HepG2 (cell line): ENCODE data around the gene IGFBP5. TPM values are rescaled to one million over a fixed set of nuclear protein-coding genes. Genes with fewer than 3 reads are reported as not detected.

Experiments used
- ATAC-seq: fragments of 200-7000 bp; cut with Tn5 transposase; 3 replicates; pipeline ENCODE4 v1.9.1; 2020; ENCODE audit warnings: mild to moderate bottlenecking, moderate library complexity
- BruUV-seq: library from RNA; stranded (reverse); fragments of 400-500 nt; replicated peaks from 2 replicates; lab custom pipeline; 2021; lab: Mats Ljungman, UMichigan
- CTCF ChIA-PET: fragments of 300-600 bp; formaldehyde crosslinking; extraction: SDS; loops from one replicate; lab custom pipeline; 2021; ENCODE audit warnings: low total read pairs, inconsistent platforms, low intra/inter-chr PET ratio; lab: Yijun Ruan, JAX
- POLR2A ChIA-PET: fragments of 350-600 bp; sonication (Branson Sonifier 250); formaldehyde crosslinking; loops from one replicate; lab custom pipeline; 2020; ENCODE audit warnings: antibody characterized with exemption, inconsistent platforms; lab: Yijun Ruan, JAX
- DNase-seq: peaks from one replicate; pipeline ENCODE4 v3.0.0-alpha.2; 2015; ENCODE audit warnings: low spot score
- FAIRE-seq: peaks from 3 replicates; lab custom pipeline; 2011; peaks lifted over from hg19 to GRCh38; lab: Jason Lieb, UNC
- H2AFZ ChIP-seq: one replicate; pipeline ENCODE4 v1.6.1; 2011; ENCODE audit warnings: low read length, inconsistent platforms
- H3K27ac ChIP-seq: fragments of 300-600 bp; 3 replicates; pipeline ENCODE4 v1.8.0; 2011; ENCODE audit warnings: mixed run types, mild to moderate bottlenecking, mixed read lengths, low read length, inconsistent platforms; ENCODE audit not compliant: insufficient read depth; ENCODE audit errors: extremely low read length
- H3K27me3 ChIP-seq, 2 experiments: fragments of 200-600 bp in 1 of 2; 2 replicates in 1 of 2; 3 replicates in 1 of 2; pipeline versions ENCODE4 v1.6.0 to v1.8.0; 2011; ENCODE audit warnings: low read length in 2 of 2, mild to moderate bottlenecking in 2 of 2, moderate library complexity in 2 of 2, inconsistent platforms in 1 of 2; ENCODE audit not compliant: insufficient read depth in 2 of 2, control insufficient read depth in 1 of 2
- H3K36me3 ChIP-seq, 2 experiments: fragments of 200-600 bp in 1 of 2; replicated peaks in 1 of 2; 2 replicates in 1 of 2; 3 replicates in 1 of 2; pipeline versions ENCODE4 v1.5.1 to v1.8.0; 2011; ENCODE audit warnings: low read length in 2 of 2, inconsistent platforms in 1 of 2; ENCODE audit not compliant: insufficient read depth in 2 of 2, control insufficient read depth in 1 of 2
- H3K4me1 ChIP-seq: 2 replicates; pipeline ENCODE4 v1.5.1; 2012; ENCODE audit warnings: low read length, inconsistent platforms; ENCODE audit not compliant: insufficient read depth
- H3K4me2 ChIP-seq: 2 replicates; pipeline ENCODE4 v1.6.0; 2011; ENCODE audit warnings: low read depth, low read length, inconsistent platforms
- H3K4me3 ChIP-seq, 3 experiments: fragments of 200-600 bp in 1 of 3; sonication (generic), shearing (Covaris generic) in 1 of 3; replicated peaks in 1 of 3; 2 replicates each; pipeline ENCODE4 v1.5.1; 2011 to 2016; ENCODE audit warnings: low read length in 3 of 3, inconsistent platforms in 2 of 3, low read depth in 2 of 3, mild to moderate bottlenecking in 2 of 3, control low read depth in 1 of 3, mixed read lengths in 1 of 3; ENCODE audit not compliant: insufficient read depth in 1 of 3
- H3K79me2 ChIP-seq: one replicate; pipeline ENCODE4 v1.6.1; 2011; ENCODE audit warnings: low read length, inconsistent platforms; ENCODE audit not compliant: insufficient read depth
- H3K9ac ChIP-seq: 2 replicates; pipeline ENCODE4 v1.6.0; 2011; ENCODE audit warnings: mild to moderate bottlenecking, low read depth, low read length, inconsistent platforms; ENCODE audit not compliant: insufficient read depth
- H3K9me3 ChIP-seq: 2 replicates; pipeline ENCODE4 v1.5.1; 2012; ENCODE audit warnings: mild to moderate bottlenecking, low read length
- H4K20me1 ChIP-seq: 2 replicates; pipeline ENCODE4 v1.6.0; 2011; ENCODE audit warnings: inconsistent platforms, mild to moderate bottlenecking, low read length, moderate library complexity; ENCODE audit not compliant: insufficient read depth
- ARHGAP35 ChIP-seq: sonication (generic); formaldehyde crosslinking; IDR thresholded peaks from 2 replicates; pipeline ENCODE4 v1.9.0; 2022; ENCODE audit warnings: mild to moderate bottlenecking, inconsistent platforms, moderate library complexity, missing genetic modification reagents, borderline replicate concordance
- HIVEP1 ChIP-seq: sonication (generic); formaldehyde crosslinking; IDR thresholded peaks from 2 replicates; pipeline ENCODE4 v1.4.0; 2020; ENCODE audit warnings: mild to moderate bottlenecking, missing genetic modification reagents
- KLF11 ChIP-seq: IDR thresholded peaks from 2 replicates; pipeline ENCODE4 v1.6.1; 2016; ENCODE audit warnings: missing compliant biosample characterization
- MIXL1 ChIP-seq: IDR thresholded peaks from 2 replicates; pipeline ENCODE4 v1.6.1; 2016
- NFKB2 ChIP-seq: sonication (generic); formaldehyde crosslinking; IDR thresholded peaks from 2 replicates; pipeline ENCODE4 v1.4.0; 2020; ENCODE audit warnings: missing genetic modification reagents, borderline replicate concordance
- RARA ChIP-seq: IDR thresholded peaks from 2 replicates; pipeline ENCODE4 v1.6.1; 2016; ENCODE audit warnings: missing genetic modification reagents, missing compliant biosample characterization
- SMARCC2 ChIP-seq: fragments of 450-650 bp; IDR thresholded peaks from 2 replicates; pipeline ENCODE4 v1.6.1; 2017; ENCODE audit warnings: antibody characterized with exemption, mild to moderate bottlenecking
- TCF12 ChIP-seq, 2 experiments: fragments of 450-650 bp in 1 of 2; sonication (generic) in 1 of 2; formaldehyde crosslinking in 1 of 2; IDR thresholded peaks; 2 replicates each; pipeline versions ENCODE4 v1.6.1 to v1.8.0; 2017 to 2022; ENCODE audit warnings: antibody characterized with exemption in 1 of 2, mild to moderate bottlenecking in 1 of 2, missing genetic modification reagents in 1 of 2, moderate library complexity in 1 of 2
- THAP11 ChIP-seq: IDR thresholded peaks from 2 replicates; pipeline ENCODE4 v1.6.1; 2016; ENCODE audit warnings: missing biosample characterization, missing genetic modification reagents
- ZBTB38 ChIP-seq: sonication (generic); formaldehyde crosslinking; IDR thresholded peaks from 2 replicates; pipeline ENCODE4 v1.5.1; 2020; ENCODE audit warnings: mild to moderate bottlenecking, missing genetic modification reagents
- ZBTB46 ChIP-seq: sonication (generic); formaldehyde crosslinking; IDR thresholded peaks from 2 replicates; pipeline ENCODE4 v1.4.0; 2020; ENCODE audit warnings: mild to moderate bottlenecking, missing genetic modification reagents, borderline replicate concordance
- ZFYVE20 ChIP-seq: sonication (generic); formaldehyde crosslinking; IDR thresholded peaks from 2 replicates; pipeline ENCODE4 v1.8.0; 2023; ENCODE audit warnings: low read depth, mild to moderate bottlenecking, moderate library complexity, missing genetic modification reagents, borderline replicate concordance
- ZNF530 ChIP-seq: sonication (generic); formaldehyde crosslinking; IDR thresholded peaks from 2 replicates; pipeline ENCODE4 v1.5.0; 2020; ENCODE audit warnings: low read depth, mild to moderate bottlenecking, missing genetic modification reagents
- ZNF772 ChIP-seq: sonication (generic); formaldehyde crosslinking; IDR thresholded peaks from 2 replicates; pipeline ENCODE4 v1.5.0; 2020; ENCODE audit warnings: mild to moderate bottlenecking, missing genetic modification reagents
- WGBS: methylation state at CpG from one replicate; pipeline ENCODE4 v1.1.6; 2017; ENCODE audit warnings: low lambda C conversion rate; 5-methylcytosine and 5-hydroxymethylcytosine counted together
- in situ Hi-C: cut with HindIII; loops from 2 replicates; pipeline ENCODE4 v1.10.0; 2017; ENCODE audit warnings: low pct_unique_long_range_greater_than_20kb; ENCODE audit not compliant: extremely low pct_ligation_motif_present
- intact Hi-C: fragments of 100-400 bp; cut with micrococcal nuclease; formaldehyde crosslinking; loops from one replicate; pipeline ENCODE4 v1.10.0; 2022; ENCODE audit not compliant: unreplicated experiment
- polyA plus RNA-seq, 8 experiments: library from polyadenylated mRNA; depleted of rRNA in 3 of 8; stranded (reverse) in 7 of 8; unstranded in 1 of 8; fragments of >200 nt; fragmentation: Illumina TruSeq in 4 of 8; extraction: Trizol in 4 of 8; gene quantifications; 2 replicates each; pipeline versions ENCODE4 v1.2.1 to v1.2.3, GENCODE V29; 2011 to 2016; ENCODE audit warnings: low read depth in 4 of 8, missing spikeins in 1 of 8, mixed read lengths in 1 of 8; ENCODE audit not compliant: insufficient read depth in 1 of 8
- total RNA-seq, 5 experiments: library from RNA; depleted of rRNA; stranded (reverse); fragments of >200 nt; fragmentation: Illumina TruSeq; extraction: Trizol; gene quantifications; 2 replicates each; pipeline ENCODE4 v1.2.3, GENCODE V29; 2016; ENCODE audit warnings: low read depth in 1 of 5

Gene IGFBP5
- total and polyA plus RNA-seq, 2 of the 13 experiments (the other 11 are each of a cell fraction or from before 2014, with no cell fraction given) = 0.15 TPM; not detected in 1

- no peak for TF ChIP-seq ZFYVE20 (CRISPR knock-in tag)
- TF ChIP-seq THAP11 = no peak
Observed at GRCh38 chr2:216679658-216680024, 15.7 kb downstream of the IGFBP5 start (continued).

- Histone ChIP-seq H3K79me2 (no peaks in the 10 kb centered on the region), H3K4me1 (no peaks in the 10 kb centered on the region), H3K4me3 (no peak overlapping the region), H3K4me2 (no peak overlapping the region), H3K9me3 (no peaks in the 10 kb centered on the region), H2AFZ (no peak overlapping the region), H3K27ac (no peak overlapping the region), H4K20me1 (no peaks in the 10 kb centered on the region), H3K9ac (no peak overlapping the region), H3K36me3 (no peaks in the 10 kb centered on the region), H3K27me3 (peaks cover 5 to 65% of the 10 kb centered on the region in 2 experiments)
- in situ Hi-C loops (no loop called here), intact Hi-C loops (no loop called here)
- no peak for DNase-seq
- CTCF ChIA-PET = no interaction called here
- TF ChIP-seq SMARCC2 = no peak
- no peak for TF ChIP-seq HIVEP1 (CRISPR knock-in tag)
- TF ChIP-seq ZNF530 (CRISPR knock-in tag) = no peak
- TF ChIP-seq NFKB2 (CRISPR knock-in tag) = no peak
- TF ChIP-seq ARHGAP35 = no peak
- no peak for TF ChIP-seq ZBTB46
- no peak for TF ChIP-seq ZNF772 (CRISPR knock-in tag)
- no peak for TF ChIP-seq ZBTB38 (CRISPR knock-in tag)
- TF ChIP-seq TCF12 (IDR thresholded peaks at IDR 0.05) = no peak
- no peak for TF ChIP-seq TCF12 (CRISPR knock-in tag; IDR thresholded peaks at IDR 0.05)
- no peak for TF ChIP-seq KLF11 (CRISPR knock-in tag)
- TF ChIP-seq RARA (CRISPR knock-in tag) = no peak
- no peak for TF ChIP-seq MIXL1 (CRISPR knock-in tag)
- POLR2A ChIA-PET = no interaction called here
- no peak for ATAC-seq
- no peak for FAIRE-seq
- 27% methylated on average over 21 of the region's 21 CpGs for WGBS
- BruUV-seq = no TSS peak
Observed at GRCh38 chr2:216678813-216679657, 16.3 kb downstream of the IGFBP5 start.
